ENCODE data around the gene MCCC1. TPM values are rescaled to one million over a fixed set of nuclear protein-coding genes. Genes with fewer than 3 reads are reported as not detected.

Gene MCCC1
- total RNA-seq, 1 experiment from 2014 or later: 52.6 TPM

GRCh38 chr3:183022936-183023516 is 76.3 kb downstream of the MCCC1 start:
- BruUV-seq (replicated peaks): no TSS peak
- no peak overlapping the region for H3K4me2 ChIP-seq
- DNase-seq: no peak
- intact Hi-C loops (cut with micrococcal nuclease; ENCODE audit: unreplicated experiment): no loop called here
- H4K20me1 ChIP-seq (ENCODE audit: insufficient read depth): no peaks in the 10 kb centered on the region
- no peaks in the 10 kb centered on the region for H3K79me2 ChIP-seq (ENCODE audit: low read depth)
- H3K27me3 ChIP-seq (ENCODE audit: insufficient read depth, low read depth): no peaks in the 10 kb centered on the region
- no peak overlapping the region for H3K4me3 ChIP-seq
- CTCF ChIA-PET: no interaction called here
- no peaks in the 10 kb centered on the region for H3F3A ChIP-seq (ENCODE audit: insufficient read depth, low read depth)
- TF ChIP-seq EZH2 (IDR thresholded peaks at IDR 0.05; ENCODE audit: low read depth): no peak
- TF ChIP-seq CTCF (conservative IDR thresholded peaks at IDR 0.05): no peak
- H3K36me3 ChIP-seq (ENCODE audit: low read depth): peaks cover 27% of the 10 kb centered on the region
- no peaks in the 10 kb centered on the region for H3K4me1 ChIP-seq (replicated peaks; ENCODE audit: insufficient read depth)
- no peak overlapping the region for H2AFZ ChIP-seq
- POLR2A ChIA-PET (ENCODE audit: unreplicated experiment): no interaction called here
- no peaks in the 10 kb centered on the region for H3K9me3 ChIP-seq (ENCODE audit: insufficient read depth, low read depth)
- H3K27ac ChIP-seq: no peak overlapping the region
- H3K9me2 ChIP-seq (ENCODE audit: insufficient read depth): no peaks in the 10 kb centered on the region

- Histone ChIP-seq H3K9me2 (ENCODE audit: insufficient read depth) (no peaks in the 10 kb centered on the region), H2AFZ (no peak overlapping the region), H4K20me1 (ENCODE audit: insufficient read depth) (no peaks in the 10 kb centered on the region), H3K79me2 (ENCODE audit: low read depth) (no peaks in the 10 kb centered on the region), H3K27me3 (ENCODE audit: insufficient read depth, low read depth) (no peaks in the 10 kb centered on the region), H3K4me2 (no peak overlapping the region), H3K36me3 (ENCODE audit: low read depth) (peaks cover 28% of the 10 kb centered on the region), H3K9me3 (ENCODE audit: insufficient read depth, low read depth) (no peaks in the 10 kb centered on the region), H3K4me1 (replicated peaks; ENCODE audit: insufficient read depth) (no peaks in the 10 kb centered on the region), H3K27ac (no peak overlapping the region), H3F3A (ENCODE audit: insufficient read depth, low read depth) (no peaks in the 10 kb centered on the region), H3K4me3 (no peak overlapping the region)
- intact Hi-C loops (cut with micrococcal nuclease; ENCODE audit: unreplicated experiment): no loop called here
- TF ChIP-seq EZH2 (IDR thresholded peaks at IDR 0.05; ENCODE audit: low read depth): no peak
- TF ChIP-seq CTCF (conservative IDR thresholded peaks at IDR 0.05): no peak
- ChIA-PET CTCF (no interaction called here), POLR2A (ENCODE audit: unreplicated experiment) (no interaction called here)
- no TSS peak for BruUV-seq (replicated peaks)
- no peak for DNase-seq
These were observed 80.7 kb downstream of the MCCC1 start for GRCh38 chr3:183018421-183019192.

- no peaks in the 10 kb centered on the region for H3K9me2 ChIP-seq (ENCODE audit: insufficient read depth)
- H3K79me2 ChIP-seq (ENCODE audit: low read depth): no peaks in the 10 kb centered on the region
- TF ChIP-seq CTCF (conservative IDR thresholded peaks at IDR 0.05): no peak
- TF ChIP-seq EZH2 (IDR thresholded peaks at IDR 0.05; ENCODE audit: low read depth): no peak
- no peak overlapping the region for H3K4me2 ChIP-seq
- no peaks in the 10 kb centered on the region for H3K27me3 ChIP-seq (ENCODE audit: insufficient read depth, low read depth)
- ChIA-PET POLR2A (ENCODE audit: unreplicated experiment) (no interaction called here), CTCF (no interaction called here)
- no peaks in the 10 kb centered on the region for H4K20me1 ChIP-seq (ENCODE audit: insufficient read depth)
- no peaks in the 10 kb centered on the region for H3K9me3 ChIP-seq (ENCODE audit: insufficient read depth, low read depth)
- H3K36me3 ChIP-seq (ENCODE audit: low read depth): peaks cover 15% of the 10 kb centered on the region
- no peaks in the 10 kb centered on the region for H3F3A ChIP-seq (ENCODE audit: insufficient read depth, low read depth)
- no peak for DNase-seq
- no peak overlapping the region for H3K4me3 ChIP-seq
- no peak overlapping the region for H3K27ac ChIP-seq
- BruUV-seq (replicated peaks): no TSS peak
- H3K4me1 ChIP-seq (replicated peaks; ENCODE audit: insufficient read depth): no peaks in the 10 kb centered on the region
- H2AFZ ChIP-seq: no peak overlapping the region
- intact Hi-C loops (cut with micrococcal nuclease; ENCODE audit: unreplicated experiment): no loop called here
These were observed 84.1 kb downstream of the MCCC1 start for GRCh38 chr3:183015185-183015584.

Data from PC-9 (cell line).